CD4-positive, CD25-positive, alpha-beta regulatory T cell (primary cell): ENCODE measurements around the gene TTC31. TPM values are rescaled to one million over a fixed set of nuclear protein-coding genes. Genes with fewer than 3 reads are reported as not detected.
"Not testable (repeated sequence)": the region's sequence is repeated elsewhere in the genome, so short reads cannot be mapped to it uniquely, and the experiment has no call there.

Source experiments
- ATAC-seq, 2 donors: fragments of 150-1000 bp; cut with Tn5 transposase; one replicate each; pipeline ENCODE4 v1.10.0; 2021; ENCODE audit warnings: low read depth in 2 of 2, moderate number of reproducible peaks in 2 of 2, moderate library complexity in 1 of 2
- DNase-seq, 3 donors: peaks; one replicate each; pipeline versions ENCODE4 v3.0.0 to v3.0.0-alpha.2; 2012 to 2022; ENCODE audit warnings: mixed read lengths in 1 of 3
- H3K27ac ChIP-seq: one replicate; pipeline ENCODE4 v1.7.0; 2013; ENCODE audit warnings: mild to moderate bottlenecking, low read length; ENCODE audit not compliant: insufficient read depth, poor library complexity, severe bottlenecking
- H3K27me3 ChIP-seq: one replicate; pipeline ENCODE4 v1.7.0; 2013; ENCODE audit warnings: low read length; ENCODE audit not compliant: control insufficient read depth, insufficient read depth
- H3K36me3 ChIP-seq: one replicate; pipeline ENCODE4 v1.7.0; 2013; ENCODE audit warnings: mild to moderate bottlenecking, low read length, moderate library complexity; ENCODE audit not compliant: control insufficient read depth, insufficient read depth
- H3K4me1 ChIP-seq: 2 replicates; pipeline ENCODE4 v1.7.0; 2013; ENCODE audit warnings: mild to moderate bottlenecking, low read length; ENCODE audit not compliant: insufficient read depth, control insufficient read depth, poor library complexity, severe bottlenecking
- H3K4me3 ChIP-seq: one replicate; pipeline ENCODE4 v1.7.0; 2013; ENCODE audit warnings: low read depth, mild to moderate bottlenecking, low read length, moderate library complexity
- H3K9me3 ChIP-seq, 2 experiments: 1 replicate in 1 of 2; 2 replicates in 1 of 2; pipeline ENCODE4 v1.7.0; 2013; ENCODE audit warnings: low read length in 2 of 2, mild to moderate bottlenecking in 1 of 2, moderate library complexity in 1 of 2; ENCODE audit not compliant: control insufficient read depth in 2 of 2
- H3K27ac Mint-ChIP-seq, 3 donors: one replicate each; pipeline ENCODE4 v1.8.0; 2020 to 2022; ENCODE audit warnings: mild to moderate bottlenecking in 3 of 3, mixed read lengths in 3 of 3, moderate library complexity in 2 of 3
- H3K27me3 Mint-ChIP-seq: one replicate; pipeline ENCODE4 v1.8.0; 2022; ENCODE audit warnings: mild to moderate bottlenecking, mixed read lengths
- H3K36me3 Mint-ChIP-seq: one replicate; pipeline ENCODE4 v1.8.0; 2020; ENCODE audit warnings: mixed read lengths
- H3K4me1 Mint-ChIP-seq, 4 donors: one replicate each; pipeline ENCODE4 v1.8.0; 2020 to 2022; ENCODE audit warnings: mixed read lengths in 4 of 4, mild to moderate bottlenecking in 1 of 4
- H3K4me3 Mint-ChIP-seq, 4 donors: one replicate each; pipeline ENCODE4 v1.8.0; 2020 to 2022; ENCODE audit warnings: mild to moderate bottlenecking in 4 of 4, mixed read lengths in 4 of 4, moderate library complexity in 3 of 4
- H3K9me3 Mint-ChIP-seq, 7 donors: one replicate each; pipeline ENCODE4 v1.8.0; 2020 to 2022; ENCODE audit warnings: mixed read lengths in 7 of 7, mild to moderate bottlenecking in 3 of 7, moderate library complexity in 2 of 7
- polyA plus RNA-seq, 4 donors: library from polyadenylated mRNA; unstranded; fragments of 300-500 nt; fragmentation: Illumina TruSeq; gene quantifications; one replicate each; pipeline ENCODE4 v1.2.3, GENCODE V29; 2021
- total RNA-seq: library from RNA; stranded (reverse); gene quantifications from one replicate; pipeline ENCODE4 v1.2.3, GENCODE V29; 2022

Gene TTC31
- total and polyA plus RNA-seq, 5 donors from 2014 or later, result 21.7 to 38.7 (median 23.4) TPM

DNA sequence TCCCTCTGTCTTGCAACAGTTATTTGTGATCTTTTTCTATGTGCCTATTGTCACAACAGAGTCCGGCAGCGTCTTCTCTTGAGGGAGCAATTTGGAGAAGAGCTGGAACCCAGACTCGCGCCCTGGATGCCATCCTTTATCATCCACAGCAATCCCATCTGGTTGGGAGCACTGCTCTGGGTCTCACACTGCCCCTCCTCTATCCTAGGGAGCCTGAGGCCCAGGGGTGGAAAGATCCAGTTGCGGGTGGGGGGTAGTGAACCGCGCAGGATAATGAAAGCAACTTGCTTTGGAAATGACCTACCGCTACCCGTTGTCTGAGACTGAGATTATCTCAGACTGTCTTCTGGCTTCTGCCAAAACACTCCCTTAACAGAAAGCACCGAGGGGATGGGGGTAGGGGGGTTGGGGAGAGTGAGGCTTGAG lies 23.9 kb upstream of the TTC31 start:
- H3K4me3 Mint-ChIP-seq, result peak overlapping the region; percentile 95 to 98 (median 97)
- no peak for ATAC-seq
- peaks cover 0 to 2% (median 0%) of the 10 kb centered on the region in 7 donors for H3K9me3 Mint-ChIP-seq
- no peaks in the 10 kb centered on the region for H3K27me3 ChIP-seq
- peaks cover 4% of the 10 kb centered on the region for H3K27me3 Mint-ChIP-seq
- peak overlapping the region; percentile 99 to 100 (median 99) for H3K27ac Mint-ChIP-seq
- H3K36me3 ChIP-seq, result peaks cover 6% of the 10 kb centered on the region
- H3K36me3 Mint-ChIP-seq, result peaks cover 4% of the 10 kb centered on the region
- H3K27ac ChIP-seq, result peak overlapping the region; percentile 99
- H3K4me3 ChIP-seq, result peak overlapping the region; percentile 94
- H3K4me1 Mint-ChIP-seq, result peaks cover 15 to 70% (median 37%) of the 10 kb centered on the region in 4 donors
- DNase-seq, result peak in 1 of 3 donors; percentile 38
- H3K4me1 ChIP-seq, result peaks cover 42% of the 10 kb centered on the region
- no peaks in the 10 kb centered on the region for H3K9me3 ChIP-seq

DNA sequence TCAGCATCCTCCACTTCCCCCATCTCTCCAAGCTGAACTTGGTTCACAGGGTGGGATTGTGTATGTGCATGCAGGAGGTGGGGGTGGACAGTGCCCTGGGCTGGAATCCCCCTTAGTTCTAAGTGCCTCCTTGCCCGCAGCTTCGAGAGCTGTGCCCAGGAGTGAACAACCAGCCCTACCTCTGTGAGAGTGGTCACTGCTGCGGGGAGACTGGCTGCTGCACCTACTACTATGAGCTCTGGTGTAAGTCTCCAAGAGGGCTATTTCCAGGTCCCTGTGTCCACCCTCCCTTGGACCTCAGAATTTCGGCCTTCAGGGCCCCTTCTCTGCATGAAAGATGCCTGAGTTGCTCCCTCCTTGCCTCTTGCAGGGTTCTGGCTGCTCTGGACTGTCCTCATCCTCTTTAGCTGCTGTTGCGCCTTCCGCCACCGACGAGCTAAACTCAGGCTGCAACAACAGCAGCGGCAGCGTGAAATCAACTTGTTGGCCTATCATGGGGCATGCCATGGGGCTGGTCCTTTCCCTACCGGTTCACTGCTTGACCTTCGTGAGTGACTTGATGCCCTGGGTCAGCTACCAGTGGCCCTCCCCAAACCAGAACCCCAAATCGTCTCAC lies 23.3 kb upstream of the TTC31 start:
- not testable (repeated sequence) for H3K9me3 ChIP-seq, H3K36me3 Mint-ChIP-seq, H3K27me3 Mint-ChIP-seq, H3K27me3 ChIP-seq, H3K36me3 ChIP-seq, DNase-seq, H3K9me3 Mint-ChIP-seq, ATAC-seq
- H3K4me3 ChIP-seq, result peak overlapping the region; percentile 10
- peak overlapping the region; percentile 99 for H3K27ac ChIP-seq
- H3K27ac Mint-ChIP-seq, result peak overlapping the region; percentile 88 to 99 (median 99)
- H3K4me1 ChIP-seq, result peaks cover 44% of the 10 kb centered on the region
- peak overlapping the region; percentile 95 to 98 (median 97) for H3K4me3 Mint-ChIP-seq
- peaks cover 11 to 71% (median 35%) of the 10 kb centered on the region in 4 donors for H3K4me1 Mint-ChIP-seq

DNA sequence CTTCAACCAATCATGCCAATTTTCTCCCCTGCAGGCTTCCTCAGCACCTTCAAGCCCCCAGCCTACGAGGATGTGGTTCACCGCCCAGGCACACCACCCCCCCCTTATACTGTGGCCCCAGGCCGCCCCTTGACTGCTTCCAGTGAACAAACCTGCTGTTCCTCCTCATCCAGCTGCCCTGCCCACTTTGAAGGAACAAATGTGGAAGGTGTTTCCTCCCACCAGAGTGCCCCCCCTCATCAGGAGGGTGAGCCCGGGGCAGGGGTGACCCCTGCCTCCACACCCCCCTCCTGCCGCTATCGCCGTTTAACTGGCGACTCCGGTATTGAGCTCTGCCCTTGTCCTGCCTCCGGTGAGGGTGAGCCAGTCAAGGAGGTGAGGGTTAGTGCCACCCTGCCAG lies 22.7 kb upstream of the TTC31 start:
- Mint-ChIP-seq H3K4me1 (peaks cover 5 to 67% (median 31%) of the 10 kb centered on the region in 4 donors), H3K4me3 (peak overlapping the region; percentile 78 to 98 (median 96))
- H3K4me3 ChIP-seq, H3K27ac Mint-ChIP-seq, H3K36me3 ChIP-seq, DNase-seq, H3K27me3 Mint-ChIP-seq, H3K9me3 Mint-ChIP-seq, H3K9me3 ChIP-seq, H3K36me3 Mint-ChIP-seq, H3K27ac ChIP-seq, ATAC-seq, H3K27me3 ChIP-seq: not testable (repeated sequence)
- peaks cover 43% of the 10 kb centered on the region for H3K4me1 ChIP-seq

DNA sequence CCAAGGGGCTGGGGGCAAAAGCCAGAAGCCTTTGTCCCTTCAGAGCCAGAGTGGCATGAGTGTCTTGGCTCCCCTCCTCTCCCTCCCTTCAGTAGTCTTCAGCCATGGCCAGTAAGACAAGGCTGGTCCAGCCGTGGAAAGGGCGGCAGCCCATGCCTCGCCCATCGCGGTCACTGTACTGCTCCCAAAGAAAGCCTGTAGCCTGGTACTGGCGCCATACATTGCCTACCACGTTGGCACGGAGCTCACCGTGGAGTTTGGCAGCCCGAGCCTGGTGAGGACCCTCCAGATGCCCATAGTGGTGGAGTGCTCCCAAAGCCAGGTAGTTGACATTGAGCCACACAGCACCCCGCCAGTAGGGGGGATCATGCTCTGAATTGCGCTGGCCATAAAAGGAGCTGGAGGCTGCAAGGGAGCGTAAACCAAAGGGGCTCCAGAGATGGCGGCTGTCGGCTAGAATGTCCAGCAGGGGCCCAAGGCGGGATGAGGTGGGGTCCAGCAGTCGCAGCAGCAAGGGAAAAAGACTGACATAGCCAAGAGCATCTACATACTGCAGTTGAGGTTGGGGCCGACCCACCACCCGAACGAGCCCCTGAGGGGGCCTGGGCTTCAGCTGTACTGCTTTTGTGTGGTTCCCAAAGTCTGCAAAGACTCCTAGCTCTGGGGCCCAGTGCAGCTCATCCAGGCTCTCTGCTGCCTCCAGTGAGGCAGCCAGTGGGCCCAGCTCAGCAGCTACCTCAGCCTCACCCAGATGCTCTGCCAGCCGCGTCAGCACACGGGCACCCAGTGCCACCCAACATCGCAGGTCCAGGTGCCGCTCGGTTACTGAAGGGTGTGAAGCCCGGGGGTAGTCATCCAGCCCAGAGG lies 21.5 kb upstream of the TTC31 start:
- Histone ChIP-seq H3K27ac (no peak overlapping the region), H3K27me3 (no peaks in the 10 kb centered on the region), H3K36me3 (peaks cover 6% of the 10 kb centered on the region), H3K9me3 (no peaks in the 10 kb centered on the region), H3K4me3 (no peak overlapping the region), H3K4me1 (peaks cover 35% of the 10 kb centered on the region)
- Mint-ChIP-seq H3K4me1 (peaks cover 5 to 64% (median 28%) of the 10 kb centered on the region in 4 donors), H3K36me3 (peaks cover under 1% of the 10 kb centered on the region), H3K27ac (no peak overlapping the region), H3K27me3 (no peaks in the 10 kb centered on the region), H3K9me3 (no peaks in the 10 kb centered on the region), H3K4me3 (peak overlapping the region in 3 of 4 donors; percentile 46 to 87 (median 78))
- DNase-seq (peak in 1 of 3 donors; percentile 27), ATAC-seq (no peak)

DNA sequence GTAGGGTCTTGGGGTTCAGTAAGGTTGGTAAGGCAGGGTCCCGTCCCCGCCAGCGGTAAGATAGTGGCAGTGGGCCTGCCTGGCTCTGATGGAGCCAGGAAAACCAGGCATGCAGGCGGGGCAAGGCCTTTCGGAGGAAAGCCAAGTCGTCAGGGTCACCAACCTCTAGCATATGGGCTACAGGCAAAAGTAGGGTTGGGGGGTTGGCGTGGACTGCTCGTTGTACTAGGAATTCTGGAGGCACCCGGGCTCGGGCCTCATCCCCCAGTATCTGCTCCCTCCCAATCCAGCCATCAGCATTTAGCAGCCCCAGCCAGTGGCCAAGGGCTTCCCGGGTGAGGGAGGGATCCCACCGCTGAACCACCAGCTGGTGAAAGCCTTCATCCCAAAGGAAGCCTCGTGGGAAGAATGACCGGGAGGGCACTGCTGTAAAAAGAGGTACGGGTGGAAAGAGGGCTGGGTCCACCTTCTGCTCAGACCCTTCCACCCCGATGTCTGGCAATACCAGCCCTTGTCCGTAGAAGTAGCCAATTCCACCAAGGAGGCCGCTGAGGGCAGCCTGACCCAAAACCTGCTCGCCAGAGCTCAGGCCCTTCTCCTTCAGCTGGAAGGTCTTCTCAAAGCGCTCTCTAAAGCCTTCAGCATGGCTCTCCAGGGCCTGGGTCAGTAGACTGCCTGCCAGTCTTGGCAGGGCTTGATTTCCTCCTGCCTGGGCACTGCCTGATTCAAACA lies 20.7 kb upstream of the TTC31 start:
- Mint-ChIP-seq H3K27me3 (no peaks in the 10 kb centered on the region), H3K36me3 (no peaks in the 10 kb centered on the region), H3K9me3 (no peaks in the 10 kb centered on the region), H3K4me3 (peak overlapping the region in 2 of 4 donors; percentile 76 to 92), H3K4me1 (peaks cover 5 to 56% (median 21%) of the 10 kb centered on the region in 4 donors), H3K27ac (no peak overlapping the region)
- H3K4me3 ChIP-seq, result no peak overlapping the region
- no peaks in the 10 kb centered on the region for H3K27me3 ChIP-seq
- no peaks in the 10 kb centered on the region for H3K9me3 ChIP-seq
- DNase-seq (no peak), ATAC-seq (no peak)
- H3K4me1 ChIP-seq, result peaks cover 27% of the 10 kb centered on the region
- H3K36me3 ChIP-seq, result peaks cover 6% of the 10 kb centered on the region
- no peak overlapping the region for H3K27ac ChIP-seq

DNA sequence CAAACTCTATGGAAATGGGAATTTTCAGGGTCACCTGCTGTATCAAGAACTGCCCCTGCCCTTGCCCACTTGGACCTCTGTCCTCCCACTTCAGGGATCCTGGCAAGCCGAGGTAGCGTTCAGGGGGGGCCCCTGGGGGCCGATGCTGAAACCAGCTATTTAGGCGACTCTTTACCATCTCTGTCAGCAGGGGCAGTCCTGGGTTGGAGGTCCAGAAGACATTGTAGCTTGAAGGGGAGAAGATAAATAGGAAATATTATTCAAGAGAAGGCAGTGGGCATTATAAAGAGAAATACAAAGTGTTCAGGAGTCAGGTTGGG lies 20.1 kb upstream of the TTC31 start:
- Histone ChIP-seq H3K36me3 (peaks cover 6% of the 10 kb centered on the region), H3K4me3 (no peak overlapping the region), H3K27me3 (no peaks in the 10 kb centered on the region), H3K4me1 (peaks cover 26% of the 10 kb centered on the region), H3K27ac (no peak overlapping the region), H3K9me3 (no peaks in the 10 kb centered on the region)
- H3K9me3 Mint-ChIP-seq, result no peaks in the 10 kb centered on the region
- H3K4me3 Mint-ChIP-seq, result peak overlapping the region; percentile 76 to 96 (median 91)
- no peaks in the 10 kb centered on the region for H3K27me3 Mint-ChIP-seq
- H3K27ac Mint-ChIP-seq, result no peak overlapping the region
- DNase-seq, result no peak
- no peak for ATAC-seq
- no peaks in the 10 kb centered on the region for H3K36me3 Mint-ChIP-seq
- peaks cover 5 to 53% (median 19%) of the 10 kb centered on the region in 4 donors for H3K4me1 Mint-ChIP-seq

DNA sequence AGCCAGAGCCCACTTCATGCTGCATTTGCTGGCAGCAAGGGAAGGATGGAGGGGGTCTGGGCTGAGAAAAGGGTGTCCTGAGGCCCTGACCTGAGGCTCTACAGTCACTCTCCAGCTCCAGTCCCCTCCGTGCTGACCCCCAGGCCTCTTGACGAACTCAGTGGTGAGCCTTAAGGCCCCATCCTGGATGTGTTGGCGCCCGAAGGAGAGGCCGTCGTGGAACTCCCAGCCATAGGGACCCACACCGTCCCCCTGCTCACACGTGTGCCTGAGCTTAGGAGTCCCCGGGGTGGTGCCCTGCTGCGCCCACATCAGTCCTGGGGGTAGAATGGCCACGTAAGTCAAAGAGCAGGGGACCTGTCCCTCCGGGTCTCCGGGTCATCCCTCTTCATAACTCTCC lies 18.5 kb upstream of the TTC31 start:
- DNase-seq, result no peak
- peaks cover 16% of the 10 kb centered on the region for H3K4me1 ChIP-seq
- Mint-ChIP-seq H3K36me3 (no peaks in the 10 kb centered on the region), H3K4me1 (peaks cover 0 to 38% (median 13%) of the 10 kb centered on the region in 4 donors), H3K27me3 (no peaks in the 10 kb centered on the region), H3K27ac (peak overlapping the region in 2 of 3 donors; percentile 62 to 98), H3K4me3 (peak overlapping the region; percentile 88 to 98 (median 97)), H3K9me3 (no peaks in the 10 kb centered on the region)
- peak overlapping the region; percentile 53 for H3K4me3 ChIP-seq
- no peaks in the 10 kb centered on the region for H3K27me3 ChIP-seq
- no peaks in the 10 kb centered on the region for H3K9me3 ChIP-seq
- peaks cover 6% of the 10 kb centered on the region for H3K36me3 ChIP-seq
- ATAC-seq, result no peak
- peak overlapping the region; percentile 79 for H3K27ac ChIP-seq
